DMS153 treated with DMSO at 0.1 percent for 48 hours (cell line): ENCODE measurements around the gene IHH.

Experiments
- DNase-seq: peaks from one replicate; lab custom pipeline; 2025; ENCODE audit not compliant: unreplicated experiment; lab: John Stamatoyannopoulos, UW

Gene IHH

GRCh38 chr2:219041252-219041651 is 19.5 kb downstream of the IHH start, which contains the start of gene CFAP65:
Gene CFAP65 (minus strand): TSS chr2:219041516. CDS start chr2:219039048, 2,468 bp downstream.
- DNase-seq = peak; percentile 37

DNA sequence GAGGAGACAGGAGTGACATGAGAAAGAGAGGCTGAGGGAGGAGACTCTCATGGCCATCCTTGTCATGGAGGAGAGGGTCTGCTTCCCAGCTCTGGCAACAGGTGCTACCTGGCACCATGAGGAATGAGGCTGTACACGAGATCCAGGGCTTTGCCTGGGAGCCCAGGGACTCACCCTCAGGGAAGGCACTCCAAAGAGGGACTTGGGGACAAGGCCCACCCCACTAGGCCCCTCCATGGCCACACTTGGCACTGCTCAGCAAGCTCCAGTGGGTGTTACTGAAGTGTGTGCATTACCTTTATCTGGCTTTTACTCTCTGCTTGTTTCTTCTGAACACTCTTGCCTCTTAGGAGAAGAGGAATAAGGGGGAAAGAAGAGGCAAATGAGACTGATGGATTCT is 22.1 kb downstream of the IHH start:
- DNase-seq = no peak

GRCh38 chr2:219037783-219038499 is 22.8 kb downstream of the IHH start:
- DNase-seq = no peak

DNA sequence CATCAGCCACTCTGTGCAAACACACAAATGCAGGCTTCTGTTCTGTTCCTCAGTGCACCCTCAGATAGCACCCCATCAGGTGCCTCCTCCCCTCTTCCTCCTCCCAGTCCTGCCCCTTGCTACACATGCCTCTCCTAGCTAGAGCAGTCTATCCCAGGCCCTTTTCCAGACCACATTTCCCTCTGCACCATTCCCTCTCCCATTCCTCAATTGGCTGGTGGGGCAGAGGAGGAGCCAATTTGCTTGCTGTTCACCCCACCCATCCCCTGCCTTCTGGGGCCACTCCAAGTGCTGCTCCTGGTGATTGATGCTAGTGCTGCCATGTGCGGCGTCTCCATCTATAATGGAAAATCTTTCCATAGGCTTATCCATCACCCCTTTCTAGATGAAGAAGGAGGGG is 24.8 kb downstream of the IHH start:
- DNase-seq = no peak

- no peak for DNase-seq
These were observed 25.9 kb downstream of the IHH start for GRCh38 chr2:219034823-219035222.

DNA sequence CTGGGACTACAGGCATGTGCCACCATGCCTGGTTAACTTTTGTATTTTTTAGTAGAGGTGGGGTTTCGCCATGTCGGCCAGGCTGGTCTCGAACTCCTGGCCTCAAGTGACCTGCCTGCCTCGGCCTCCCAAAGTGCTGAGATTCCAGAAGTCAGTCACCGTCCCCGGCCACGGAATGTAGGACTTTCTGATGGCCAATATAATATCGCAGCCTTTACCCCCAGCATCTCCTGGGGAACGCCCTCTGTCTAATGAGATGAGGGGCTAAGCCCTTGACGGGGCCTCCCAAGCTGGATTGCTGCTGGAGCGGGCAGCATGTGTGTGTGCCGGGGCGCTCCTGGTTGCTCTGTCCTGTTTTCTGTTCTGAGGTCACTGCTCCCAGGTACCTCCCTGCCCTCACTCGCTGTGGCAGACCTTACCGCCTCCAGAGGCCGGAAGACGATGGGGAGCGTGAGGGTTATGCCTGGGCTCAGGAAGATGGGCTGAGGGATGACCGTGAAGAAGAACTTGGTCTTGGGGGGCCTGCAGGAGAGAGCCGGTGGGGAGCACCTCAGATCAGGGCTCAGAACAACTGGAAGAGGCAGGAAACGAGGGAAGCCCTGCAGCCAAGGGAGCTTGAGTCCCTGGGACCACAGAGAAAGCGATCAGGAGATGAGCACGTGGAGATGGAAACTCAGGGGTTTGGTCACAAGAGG is 28.5 kb downstream of the IHH start:
- DNase-seq = no peak

DNA sequence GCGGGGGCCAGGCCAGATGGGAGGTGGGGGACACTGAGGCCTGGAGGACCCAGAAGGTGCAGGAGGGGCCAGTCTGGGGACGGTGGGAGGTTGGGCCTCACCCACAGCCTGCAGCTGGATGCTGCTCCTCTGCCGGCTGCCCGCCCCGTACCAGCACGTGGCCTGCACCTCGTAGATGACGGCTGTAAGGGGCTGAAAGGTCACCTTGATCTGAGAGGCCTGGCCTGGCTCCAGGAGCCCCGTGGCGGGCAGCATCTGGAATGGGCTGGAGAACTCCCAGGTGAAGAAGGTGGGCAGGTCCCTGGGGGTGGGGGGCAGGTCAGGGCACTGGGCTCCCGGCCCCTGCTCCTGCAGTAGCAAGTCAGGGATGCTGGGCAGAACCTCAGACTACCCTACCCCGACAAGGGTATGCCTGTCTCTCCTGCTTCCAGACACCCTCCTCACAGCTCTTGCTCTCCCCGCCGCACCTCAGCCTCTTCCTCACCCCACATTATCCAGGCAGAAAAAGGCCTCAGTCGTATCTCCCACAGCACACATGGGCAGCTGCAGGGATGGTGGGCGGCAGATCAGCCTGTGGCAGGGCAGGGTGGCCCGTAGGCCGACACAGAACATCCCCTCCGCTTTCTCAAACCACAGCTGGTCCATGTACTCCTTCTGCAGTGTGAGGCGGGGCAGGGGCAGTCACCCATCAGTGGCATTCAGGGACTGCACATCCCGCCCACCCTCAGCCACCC is 29.5 kb downstream of the IHH start:
- no peak for DNase-seq

DNA sequence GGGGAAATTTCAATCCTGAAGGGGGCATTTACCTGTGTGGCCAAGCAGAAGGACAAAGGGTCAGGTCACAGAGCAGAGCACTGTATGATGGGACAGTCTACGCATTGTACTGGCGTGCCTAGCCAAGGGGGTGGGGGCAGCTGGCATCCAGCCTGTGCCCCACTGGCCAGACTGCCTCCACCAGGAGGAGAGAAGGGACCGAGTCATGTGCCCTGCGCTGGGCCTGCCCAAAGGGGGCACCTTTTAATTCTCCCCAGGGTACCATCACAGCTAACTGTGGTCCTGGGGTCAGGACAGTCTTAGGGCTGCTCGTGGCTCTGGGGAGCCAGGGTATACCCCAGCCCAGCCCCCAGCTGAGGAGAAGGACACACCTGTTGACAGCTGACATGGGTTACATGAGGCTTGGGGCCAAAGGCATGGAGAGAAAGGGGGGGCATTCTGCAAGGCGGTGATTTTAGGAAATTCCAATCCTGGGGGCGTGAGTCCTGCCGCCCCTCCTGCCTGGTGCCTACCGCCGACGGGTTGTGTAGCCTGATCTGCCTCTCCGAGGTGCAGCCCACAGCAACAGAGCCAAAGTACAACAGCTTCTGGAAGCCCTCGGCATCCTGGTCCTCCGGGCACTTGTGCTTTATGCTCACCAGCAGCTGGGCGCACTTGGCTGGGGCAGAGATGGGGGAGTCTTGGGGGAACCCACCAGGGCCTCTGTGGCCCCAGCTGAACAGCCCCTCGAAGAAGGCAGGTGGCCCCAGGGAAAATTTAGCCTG is 30.4 kb downstream of the IHH start:
- no peak for DNase-seq

DNA sequence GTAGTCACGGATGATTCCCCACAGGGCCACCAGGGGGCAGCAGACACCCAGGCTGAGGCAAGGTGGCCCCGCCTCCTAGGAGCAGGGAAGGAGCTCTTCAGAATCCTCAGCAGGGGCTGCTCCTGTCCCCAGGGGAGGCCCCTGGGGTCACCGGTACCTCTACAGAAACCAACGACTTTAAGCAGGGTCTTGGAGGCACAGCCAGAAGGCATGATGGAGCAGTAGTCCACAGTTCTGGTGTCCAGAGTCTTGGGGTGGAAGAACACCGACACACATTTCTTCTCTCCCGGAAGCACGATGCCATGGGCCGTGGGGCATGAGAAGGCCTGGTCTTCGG is 30.9 kb downstream of the IHH start:
- DNase-seq = peak; percentile 28

GRCh38 chr2:219028996-219029828 is 31.5 kb downstream of the IHH start:
- no peak for DNase-seq

GRCh38 chr2:219028141-219028540 is 32.6 kb downstream of the IHH start:
- no peak for DNase-seq

- DNase-seq = no peak
These were observed 33.1 kb downstream of the IHH start for GRCh38 chr2:219027511-219028055.

- no peak for DNase-seq
These were observed 33.8 kb downstream of the IHH start for GRCh38 chr2:219026946-219027345.

DNA sequence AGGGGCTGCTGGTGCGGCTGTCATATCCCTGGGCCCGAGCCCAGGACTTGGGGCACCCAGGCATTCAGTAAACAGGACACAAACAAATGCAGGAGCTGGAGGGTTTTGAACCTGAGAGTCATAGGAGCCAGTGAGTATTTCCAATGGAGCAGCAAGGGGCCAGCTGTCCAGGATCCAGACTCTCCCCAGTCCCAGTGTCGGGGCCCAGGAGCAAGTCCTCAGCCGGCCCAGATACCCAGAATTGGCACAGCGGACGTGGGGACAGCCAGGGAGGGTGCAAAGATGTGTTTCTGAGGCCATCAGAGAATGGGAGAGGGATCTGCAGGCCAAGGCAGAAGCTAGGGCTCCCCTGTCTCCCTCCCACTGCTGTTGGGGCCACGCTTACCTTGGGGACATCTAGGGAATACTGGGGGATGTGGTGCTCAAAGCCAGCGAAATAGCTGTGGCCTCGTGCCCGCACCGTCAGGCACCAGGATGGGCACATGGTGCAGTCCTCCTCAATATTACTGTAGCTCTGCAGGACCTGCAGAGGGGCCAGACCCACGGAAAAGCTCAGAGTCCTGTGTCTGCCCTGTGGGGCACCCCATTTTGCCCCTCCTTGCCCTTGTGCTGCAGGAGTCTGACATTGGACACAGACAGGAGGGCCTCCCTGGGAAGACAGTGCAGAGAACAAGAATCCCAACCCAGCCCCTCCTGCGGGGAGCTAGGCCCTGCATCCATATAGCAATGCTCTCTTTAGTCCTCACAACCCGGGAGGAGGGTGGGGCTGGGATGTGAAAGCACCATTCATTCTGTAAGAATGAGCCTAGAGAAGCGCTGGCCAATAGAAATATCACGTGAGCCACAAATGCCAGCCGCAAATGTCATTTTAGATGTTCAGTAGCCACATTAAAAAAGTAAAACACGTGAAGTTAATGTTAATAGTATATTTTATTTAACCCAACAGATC is 34.8 kb downstream of the IHH start:
- no peak for DNase-seq

DNA sequence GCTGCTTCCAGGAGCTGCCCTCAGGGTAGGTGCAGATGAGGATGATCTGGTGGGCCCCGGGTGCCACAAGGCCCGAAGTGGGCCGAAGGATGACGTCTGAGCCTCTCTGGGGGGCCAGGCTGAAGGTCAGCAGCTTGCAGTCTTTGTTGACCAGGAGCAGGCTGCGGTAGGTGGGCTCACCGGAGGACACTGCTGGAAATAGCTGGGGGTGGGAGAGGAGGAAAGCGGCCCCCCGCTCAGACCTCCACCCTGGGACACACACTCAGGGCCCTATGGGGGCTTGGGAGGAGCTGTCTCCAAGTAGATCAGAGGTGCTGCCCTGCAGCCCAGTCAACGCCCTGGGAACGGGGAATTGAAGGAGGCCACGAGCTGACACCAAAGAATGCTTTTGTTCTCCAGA is 36.7 kb downstream of the IHH start:
- DNase-seq = no peak

- no peak for DNase-seq
These were observed 37.6 kb downstream of the IHH start for GRCh38 chr2:219023045-219023605.

- DNase-seq = no peak
These were observed 38.1 kb downstream of the IHH start for GRCh38 chr2:219022616-219023015.

DNA sequence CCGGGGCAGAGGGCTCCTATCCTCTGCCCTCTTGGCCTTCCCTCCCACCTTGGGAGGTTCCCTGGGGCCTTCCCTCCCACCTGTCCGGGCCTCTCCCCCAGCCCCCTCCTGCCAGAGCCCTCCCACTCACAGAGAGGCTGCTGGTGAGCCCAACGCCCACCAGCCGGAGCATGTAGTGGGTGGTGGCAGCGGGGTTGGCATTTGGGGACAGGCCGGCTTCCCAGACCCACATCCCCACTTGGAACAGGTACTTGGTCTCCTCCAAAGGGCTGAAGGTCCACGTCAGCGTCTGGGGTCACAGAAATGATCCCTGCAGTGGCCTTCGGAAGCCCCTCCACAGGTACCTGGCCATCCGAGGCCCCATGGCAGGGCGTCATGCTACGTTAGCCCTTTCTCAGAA is 38.7 kb downstream of the IHH start:
- no peak for DNase-seq

- no peak for DNase-seq
These were observed 39.1 kb downstream of the IHH start for GRCh38 chr2:219021591-219021990.
